Activated T-cell treated with anti-CD3 and anti-CD28 coated beads, Interleukin-2, amount 50 U/mL, for 72 hours (primary cell): ENCODE data around the gene PIBF1. TPM values are rescaled to one million over a fixed set of nuclear protein-coding genes. Genes with fewer than 3 reads are reported as not detected.

ENCODE experiments used
- ATAC-seq, 2 donors: fragments of 150-1000 bp; cut with Tn5 transposase; replicated peaks in 1 of 2; 2 replicates each; pipeline ENCODE4 v1.10.0; 2021; ENCODE audit warnings: moderate library complexity in 2 of 2, mild to moderate bottlenecking in 1 of 2
- DNase-seq, 2 donors: peaks; one replicate each; pipeline ENCODE4 v3.0.0; 2021 to 2022; ENCODE audit warnings: mixed read lengths in 1 of 2
- H3K27ac Mint-ChIP-seq: one replicate; pipeline ENCODE4 v1.8.0; 2022; ENCODE audit warnings: mild to moderate bottlenecking, moderate library complexity, mixed read lengths
- H3K27me3 Mint-ChIP-seq: one replicate; pipeline ENCODE4 v1.8.0; 2022; ENCODE audit warnings: low read depth, mixed read lengths
- H3K36me3 Mint-ChIP-seq, 2 donors: one replicate each; pipeline ENCODE4 v1.8.0; 2022; ENCODE audit warnings: mixed read lengths in 2 of 2, mild to moderate bottlenecking in 1 of 2; ENCODE audit not compliant: insufficient read depth in 2 of 2
- H3K4me1 Mint-ChIP-seq: one replicate; pipeline ENCODE4 v1.8.0; 2022; ENCODE audit warnings: low read depth, mixed read lengths
- H3K4me3 Mint-ChIP-seq, 2 donors: one replicate each; pipeline ENCODE4 v1.8.0; 2022; ENCODE audit warnings: mild to moderate bottlenecking in 2 of 2, mixed read lengths in 2 of 2, moderate library complexity in 2 of 2
- H3K9me3 Mint-ChIP-seq, 2 donors: one replicate each; pipeline ENCODE4 v1.8.0; 2022; ENCODE audit warnings: mixed read lengths in 2 of 2
- total RNA-seq, 2 donors: library from RNA; stranded (reverse); gene quantifications; one replicate each; pipeline ENCODE4 v1.2.3, GENCODE V29; 2022

PIBF1 gene
- total RNA-seq, 2 donors from 2014 or later: 17.5 to 21.2 TPM

DNA sequence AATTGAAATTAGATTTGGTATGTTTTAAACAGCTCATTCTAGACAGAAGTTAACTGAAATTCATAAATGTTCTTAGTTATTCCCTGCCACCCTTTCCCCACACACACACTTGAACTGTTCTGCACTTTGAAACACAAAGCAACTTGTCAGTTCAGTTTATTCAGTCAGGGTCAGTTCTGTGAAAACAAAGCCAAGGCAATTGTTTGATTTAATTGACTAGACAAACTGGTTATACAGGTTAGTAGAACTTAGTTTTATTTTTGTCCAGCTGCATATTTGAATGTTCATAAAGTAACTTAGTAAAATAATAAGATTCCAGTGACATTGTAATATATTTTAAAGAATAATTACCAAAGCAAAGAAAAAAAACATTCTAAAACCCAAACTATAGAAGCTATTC lies 178.6 kb downstream of the PIBF1 start:
- ATAC-seq (no peak), DNase-seq (no peak)
- H3K9me3 Mint-ChIP-seq: peaks cover 1 to 6% of the 10 kb centered on the region in 2 donors
- H3K27ac Mint-ChIP-seq: no peak overlapping the region
- H3K4me1 Mint-ChIP-seq: no peaks in the 10 kb centered on the region
- peaks cover 8 to 10% of the 10 kb centered on the region in 2 donors for H3K36me3 Mint-ChIP-seq
- no peak overlapping the region for H3K4me3 Mint-ChIP-seq
- no peaks in the 10 kb centered on the region for H3K27me3 Mint-ChIP-seq

DNA sequence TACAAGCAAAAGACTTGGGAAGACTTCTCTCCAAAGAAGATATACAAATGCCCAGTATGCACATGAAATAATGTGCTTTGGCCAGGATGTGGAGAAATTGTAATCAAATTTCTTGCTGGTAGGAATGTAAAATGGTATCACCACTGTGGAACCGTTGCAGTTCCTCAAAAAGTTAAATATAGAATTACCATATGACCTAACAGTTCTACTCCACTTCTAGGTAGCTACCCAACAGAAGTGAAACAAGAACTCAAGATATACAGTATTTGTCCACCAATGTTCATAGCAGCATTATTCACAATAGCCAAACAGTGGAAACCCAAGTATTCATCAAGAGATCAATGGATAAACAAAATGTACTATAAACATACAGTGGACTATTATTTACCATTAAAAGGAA lies 181.8 kb downstream of the PIBF1 start:
- no peak overlapping the region for H3K4me3 Mint-ChIP-seq
- H3K36me3 Mint-ChIP-seq: no peaks in the 10 kb centered on the region
- no peaks in the 10 kb centered on the region for H3K27me3 Mint-ChIP-seq
- H3K4me1 Mint-ChIP-seq: no peaks in the 10 kb centered on the region
- H3K27ac Mint-ChIP-seq: no peak overlapping the region
- ATAC-seq (no peak), DNase-seq (no peak)
- H3K9me3 Mint-ChIP-seq: no peaks in the 10 kb centered on the region

DNA sequence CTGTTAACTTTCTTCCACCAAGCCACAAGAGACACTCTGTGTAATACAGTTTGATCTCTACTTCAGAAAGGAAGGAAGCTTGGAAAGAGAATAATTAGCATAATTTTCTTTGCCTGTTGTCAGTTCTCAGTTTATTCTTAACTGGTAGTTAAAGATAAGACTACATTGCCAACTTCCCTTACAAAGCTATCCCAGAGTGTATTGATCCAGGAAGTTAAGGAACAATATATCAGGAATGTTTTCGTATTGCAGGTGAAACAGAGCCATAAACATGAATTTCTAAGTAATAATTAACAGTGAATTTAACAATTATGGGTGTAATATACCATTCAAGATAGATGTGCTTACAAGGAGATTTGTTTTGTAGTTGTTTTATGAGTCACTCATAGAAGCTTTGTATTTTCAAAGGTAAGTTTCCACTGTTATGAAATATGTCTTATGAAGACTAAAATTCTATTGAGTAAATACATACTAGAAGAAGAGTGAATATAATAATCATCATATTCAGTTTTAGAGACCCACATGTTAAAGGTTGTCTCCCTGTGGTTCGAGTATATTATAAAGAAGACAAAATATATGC lies 188.5 kb downstream of the PIBF1 start:
- ATAC-seq (no peak), DNase-seq (no peak)
- Mint-ChIP-seq H3K36me3 (peaks cover 0 to 4% of the 10 kb centered on the region in 2 donors), H3K27ac (no peak overlapping the region), H3K9me3 (no peaks in the 10 kb centered on the region), H3K27me3 (no peaks in the 10 kb centered on the region), H3K4me3 (no peak overlapping the region), H3K4me1 (no peaks in the 10 kb centered on the region)

DNA sequence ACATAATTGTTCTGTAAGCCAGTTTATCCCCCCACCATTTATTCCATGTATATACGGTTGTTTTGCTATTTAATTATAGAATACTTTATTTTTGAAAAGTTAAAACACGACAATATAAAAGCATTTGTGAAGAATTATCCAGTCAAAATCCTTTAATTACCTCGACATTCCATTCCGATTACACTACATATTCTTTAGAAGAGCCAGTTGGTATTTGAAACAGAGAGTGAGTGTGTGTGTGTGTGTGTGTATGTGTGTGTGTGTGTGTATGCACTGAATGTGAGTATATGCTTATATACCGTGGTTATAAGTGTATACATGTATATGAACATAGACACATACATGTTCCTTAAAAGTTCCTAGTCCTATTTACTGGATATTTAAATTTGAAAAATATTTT lies 189.0 kb downstream of the PIBF1 start:
- H3K36me3 Mint-ChIP-seq: peaks cover 0 to 10% of the 10 kb centered on the region in 2 donors

DNA sequence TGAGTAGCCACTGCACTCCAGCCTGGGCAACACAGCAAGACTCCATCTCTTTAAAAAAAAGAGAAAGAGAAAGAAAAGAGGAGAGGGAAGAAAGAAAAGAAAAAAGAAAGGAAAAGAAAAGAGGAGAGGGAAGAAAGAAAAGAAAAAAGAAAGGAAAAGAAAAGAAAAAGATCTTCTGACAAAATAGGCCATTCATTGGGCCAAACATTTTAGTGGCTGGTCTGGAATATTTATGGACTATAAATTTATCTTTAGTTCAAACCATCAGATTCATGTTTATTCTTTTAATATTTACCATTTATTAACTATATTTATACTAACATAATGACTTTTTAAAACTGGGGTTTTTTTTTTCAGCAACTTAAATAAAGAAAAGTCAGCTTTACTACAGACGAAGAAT lies 191.3 kb downstream of the PIBF1 start:
- ATAC-seq (no peak), DNase-seq (no peak)
- Mint-ChIP-seq H3K36me3 (peaks cover 0 to 11% of the 10 kb centered on the region in 2 donors), H3K4me3 (no peak overlapping the region), H3K27ac (peak overlapping the region; percentile 73), H3K9me3 (no peaks in the 10 kb centered on the region), H3K27me3 (no peaks in the 10 kb centered on the region), H3K4me1 (peaks cover 6% of the 10 kb centered on the region)

More for the DNA sequence above, 189.0 kb downstream of the PIBF1 start:
- Mint-ChIP-seq H3K4me3 (no peak overlapping the region), H3K4me1 (no peaks in the 10 kb centered on the region), H3K27me3 (no peaks in the 10 kb centered on the region), H3K9me3 (no peaks in the 10 kb centered on the region), H3K27ac (no peak overlapping the region)
- ATAC-seq (no peak), DNase-seq (no peak)

DNA sequence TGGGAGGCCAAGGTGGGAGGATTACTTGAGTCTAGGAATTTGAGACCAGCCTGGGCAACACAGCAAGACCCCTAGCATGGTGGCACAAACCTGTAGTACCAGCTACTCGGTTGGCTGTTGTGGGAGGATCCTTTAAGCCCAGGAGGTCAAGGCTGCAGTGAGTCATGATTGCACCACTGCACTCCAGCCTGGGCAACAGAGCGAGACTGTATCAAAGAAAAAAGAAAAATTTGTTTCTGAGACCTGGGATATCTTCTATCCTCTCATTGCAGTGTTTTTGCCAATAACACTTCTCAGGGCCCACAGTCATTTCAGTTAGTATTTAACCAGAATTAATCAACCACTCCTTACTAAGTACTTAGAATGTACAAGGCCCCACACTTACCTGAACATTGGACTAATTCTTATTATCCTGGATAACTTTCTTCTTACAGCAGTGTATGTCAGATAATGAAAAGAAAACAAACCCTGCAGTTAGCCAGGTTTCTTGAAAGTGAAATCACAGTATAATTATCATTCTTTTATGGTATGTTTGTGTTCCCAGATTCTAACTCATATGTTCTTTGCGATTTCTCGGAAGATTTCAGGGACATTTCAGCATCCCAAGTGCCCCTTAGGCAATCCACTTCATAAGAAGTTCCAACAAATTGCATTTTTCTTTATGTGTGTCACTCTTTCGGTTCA lies 201.3 kb downstream of the PIBF1 start:
- Mint-ChIP-seq H3K9me3 (no peaks in the 10 kb centered on the region), H3K27me3 (no peaks in the 10 kb centered on the region), H3K27ac (no peak overlapping the region), H3K36me3 (no peaks in the 10 kb centered on the region), H3K4me3 (no peak overlapping the region), H3K4me1 (no peaks in the 10 kb centered on the region)
- ATAC-seq (no peak), DNase-seq (no peak)

DNA sequence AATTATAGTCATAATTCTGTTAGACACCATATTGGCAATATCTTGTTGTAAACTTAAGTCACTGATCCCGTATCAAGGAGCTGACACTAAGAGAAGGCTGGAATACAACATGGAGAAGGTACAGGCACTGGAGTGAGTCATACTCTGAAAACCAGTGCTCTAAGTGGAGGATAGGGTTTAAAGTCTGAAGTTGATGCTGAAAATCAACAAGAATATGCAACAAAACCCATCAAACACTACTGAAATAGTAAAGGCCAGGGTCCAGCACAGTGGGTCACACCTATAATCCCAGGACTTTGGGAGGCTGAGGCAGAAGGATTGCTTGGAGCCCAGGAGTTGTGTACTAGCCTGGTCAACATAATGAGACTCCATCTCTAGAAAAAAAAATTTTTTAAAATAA lies 203.7 kb downstream of the PIBF1 start:
- H3K27me3 Mint-ChIP-seq: no peaks in the 10 kb centered on the region
- no peak overlapping the region for H3K4me3 Mint-ChIP-seq
- H3K9me3 Mint-ChIP-seq: no peaks in the 10 kb centered on the region
- H3K27ac Mint-ChIP-seq: no peak overlapping the region
- ATAC-seq (no peak), DNase-seq (no peak)
- no peaks in the 10 kb centered on the region for H3K4me1 Mint-ChIP-seq
- peaks cover 0 to 2% of the 10 kb centered on the region in 2 donors for H3K36me3 Mint-ChIP-seq

DNA sequence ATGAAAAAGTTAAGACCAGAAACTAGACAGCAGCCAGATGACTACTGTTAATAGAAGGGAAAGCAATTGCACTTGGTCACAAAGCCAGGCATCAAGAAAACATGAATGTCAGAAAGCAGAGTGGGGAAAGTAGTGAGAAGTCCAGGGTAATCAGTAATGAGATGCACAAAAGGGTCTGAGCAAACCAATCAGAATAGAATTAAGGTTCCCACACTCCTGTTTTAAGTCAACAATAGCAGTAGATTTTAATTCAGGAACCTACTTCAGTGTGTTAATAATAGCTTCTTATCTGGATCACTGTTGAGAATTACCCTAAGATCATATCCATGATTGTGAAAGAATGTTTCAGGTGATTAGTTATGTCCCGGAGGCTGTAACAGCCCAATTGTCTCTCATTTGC lies 204.3 kb downstream of the PIBF1 start:
- ATAC-seq (no peak), DNase-seq (no peak)
- Mint-ChIP-seq H3K27ac (no peak overlapping the region), H3K4me1 (no peaks in the 10 kb centered on the region), H3K27me3 (no peaks in the 10 kb centered on the region), H3K4me3 (no peak overlapping the region), H3K36me3 (peaks cover 0 to 2% of the 10 kb centered on the region in 2 donors), H3K9me3 (no peaks in the 10 kb centered on the region)

DNA sequence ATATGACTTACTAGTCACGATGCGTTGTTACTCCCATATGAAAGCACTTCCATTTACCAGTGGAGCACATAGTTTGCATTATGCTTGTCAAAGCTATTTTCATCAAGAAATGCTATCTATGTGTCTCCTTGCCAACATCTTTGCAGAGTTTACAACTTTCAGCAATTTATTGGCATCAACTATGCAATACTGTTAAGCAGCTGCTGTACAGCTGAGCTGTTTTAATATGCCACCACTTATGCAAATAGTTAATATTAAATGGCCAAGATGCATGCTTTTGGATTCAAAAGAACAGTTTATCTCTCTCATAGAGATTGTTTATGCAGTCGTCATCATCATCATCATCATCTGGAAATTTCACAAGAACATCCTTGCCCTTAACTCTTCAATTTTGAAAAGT lies 209.0 kb downstream of the PIBF1 start:
- H3K9me3 Mint-ChIP-seq: no peaks in the 10 kb centered on the region
- ATAC-seq: no peak
- peaks cover 0 to 2% of the 10 kb centered on the region in 2 donors for H3K36me3 Mint-ChIP-seq
- no peaks in the 10 kb centered on the region for H3K27me3 Mint-ChIP-seq
- H3K4me1 Mint-ChIP-seq: no peaks in the 10 kb centered on the region
- no peak overlapping the region for H3K27ac Mint-ChIP-seq
- no peak overlapping the region for H3K4me3 Mint-ChIP-seq
- no peak for DNase-seq

DNA sequence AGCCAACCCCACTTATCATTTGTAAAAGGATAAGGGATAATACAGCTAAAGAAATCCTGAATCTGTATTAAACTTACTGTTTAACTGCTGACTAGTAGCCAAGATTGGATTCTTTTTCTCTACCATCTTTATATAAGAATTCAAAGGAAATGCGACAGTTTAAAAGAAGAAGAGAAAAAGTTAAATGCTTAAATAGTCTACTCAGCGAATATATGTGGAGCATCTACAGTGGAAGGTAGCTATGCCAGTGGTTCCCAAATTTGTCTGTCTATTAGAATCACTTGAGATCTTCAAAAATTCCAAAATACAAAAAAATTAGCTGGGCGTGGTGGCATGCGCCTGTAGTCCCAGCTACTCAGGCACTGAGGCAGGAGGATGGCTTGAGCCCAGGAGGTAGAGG lies 216.1 kb downstream of the PIBF1 start:
- no peak overlapping the region for H3K27ac Mint-ChIP-seq
- H3K4me1 Mint-ChIP-seq: peaks cover 11% of the 10 kb centered on the region
- ATAC-seq (no peak), DNase-seq (no peak)
- no peaks in the 10 kb centered on the region for H3K27me3 Mint-ChIP-seq
- no peak overlapping the region for H3K4me3 Mint-ChIP-seq
- H3K36me3 Mint-ChIP-seq: peaks cover 2 to 4% of the 10 kb centered on the region in 2 donors
- H3K9me3 Mint-ChIP-seq: no peaks in the 10 kb centered on the region

DNA sequence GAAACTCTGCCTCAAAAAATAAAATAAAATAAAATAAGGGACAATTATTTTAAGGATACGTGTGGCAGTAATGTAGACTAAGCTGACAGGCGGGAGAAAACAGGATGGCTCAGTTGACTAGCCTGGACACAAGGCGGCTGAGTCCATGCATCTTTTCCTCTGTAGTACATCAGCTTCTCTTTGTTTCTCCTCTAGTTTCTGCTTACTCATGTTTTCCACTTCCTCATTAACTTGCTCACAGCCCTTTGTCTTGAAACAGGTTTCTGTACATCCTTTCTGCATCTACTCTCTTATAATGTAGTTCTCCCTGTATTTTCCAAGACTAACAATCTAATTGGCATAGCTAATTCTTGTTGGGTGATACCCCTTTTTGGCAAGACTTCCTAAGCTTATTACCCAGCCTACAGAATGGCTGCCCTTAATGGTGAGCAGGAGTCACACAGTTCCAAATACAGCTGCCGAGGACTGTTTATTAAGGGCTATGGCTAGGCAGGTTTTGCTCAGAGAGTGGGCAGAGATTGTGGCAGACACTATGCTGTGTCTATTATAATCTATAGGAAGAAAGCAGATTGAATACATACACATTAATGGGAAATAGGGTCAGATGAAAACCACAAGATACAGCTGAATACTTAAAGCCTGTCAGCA lies 218.2 kb downstream of the PIBF1 start:
- H3K4me1 Mint-ChIP-seq: peaks cover 11% of the 10 kb centered on the region
- H3K27ac Mint-ChIP-seq: peak overlapping the region; percentile 18
- peaks cover 2 to 7% of the 10 kb centered on the region in 2 donors for H3K36me3 Mint-ChIP-seq
- ATAC-seq: peak in 1 of 2 donors; percentile 53
- no peak overlapping the region for H3K4me3 Mint-ChIP-seq
- no peak for DNase-seq
- no peaks in the 10 kb centered on the region for H3K9me3 Mint-ChIP-seq
- H3K27me3 Mint-ChIP-seq: no peaks in the 10 kb centered on the region

DNA sequence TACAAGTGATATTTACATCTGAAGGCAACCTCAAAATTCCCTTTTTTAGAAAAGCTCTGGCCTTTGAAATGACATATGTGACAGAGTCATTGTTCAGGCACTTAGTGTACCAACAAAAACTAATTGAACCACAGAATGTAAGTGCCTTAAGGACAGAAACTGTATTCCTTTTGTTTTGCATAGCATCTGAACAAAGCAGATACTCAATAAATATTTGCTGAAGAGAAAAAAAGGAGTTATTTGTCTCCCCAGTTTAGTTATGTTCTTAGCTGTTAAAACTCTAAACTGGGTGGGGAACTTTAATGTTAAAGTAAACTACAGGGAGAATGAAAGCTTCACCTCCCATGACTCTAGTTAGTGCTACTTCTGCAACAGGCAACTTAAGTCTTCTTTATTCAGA lies 220.0 kb downstream of the PIBF1 start:
- H3K36me3 Mint-ChIP-seq: peaks cover 2 to 7% of the 10 kb centered on the region in 2 donors
- H3K27ac Mint-ChIP-seq: no peak overlapping the region
- H3K4me3 Mint-ChIP-seq: no peak overlapping the region
- no peak for ATAC-seq
- no peaks in the 10 kb centered on the region for H3K27me3 Mint-ChIP-seq
- peaks cover 11% of the 10 kb centered on the region for H3K4me1 Mint-ChIP-seq
- H3K9me3 Mint-ChIP-seq: no peaks in the 10 kb centered on the region
- DNase-seq: no peak

DNA sequence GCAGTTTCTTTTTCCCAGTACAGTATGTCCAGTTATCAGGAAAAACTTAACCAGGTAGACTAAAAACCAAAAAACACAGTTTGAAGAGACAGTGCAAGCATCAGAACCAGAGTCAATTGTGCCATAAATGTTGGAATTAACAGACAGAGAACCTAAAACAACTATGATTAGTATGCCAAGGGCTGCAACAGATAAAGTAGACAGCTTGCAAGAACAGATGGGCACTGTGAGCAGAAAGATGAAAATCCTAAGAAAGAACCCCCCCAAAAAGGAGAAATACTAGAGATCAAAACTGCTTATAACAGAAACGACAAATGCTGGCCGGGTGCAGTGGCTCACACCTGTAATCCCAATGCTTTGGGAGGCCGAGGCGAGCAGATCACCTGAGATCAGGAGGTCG lies 229.8 kb downstream of the PIBF1 start:
- Mint-ChIP-seq H3K9me3 (no peaks in the 10 kb centered on the region), H3K36me3 (peaks cover 1 to 12% of the 10 kb centered on the region in 2 donors)
- ATAC-seq: no peak

More for the DNA sequence above, 229.8 kb downstream of the PIBF1 start:
- H3K4me3 Mint-ChIP-seq: no peak overlapping the region
- H3K27ac Mint-ChIP-seq: no peak overlapping the region
- DNase-seq: no peak
- no peaks in the 10 kb centered on the region for H3K27me3 Mint-ChIP-seq
- no peaks in the 10 kb centered on the region for H3K4me1 Mint-ChIP-seq
